Fibroblast of gingiva (primary cell): ENCODE results near the gene CLRN3.

Experiments used
- DNase-seq: peaks from one replicate; pipeline ENCODE4 v3.0.0-alpha.2; 2011; ENCODE audit warnings: low read depth

CLRN3 gene

GRCh38 chr10:127899766-127900387 is 7.1 kb upstream of the CLRN3 start:
- DNase-seq, result no peak

- DNase-seq, result no peak
Measured at GRCh38 chr10:127897177-127897576, 4.4 kb upstream of the CLRN3 start.

- DNase-seq, result no peak
Measured at GRCh38 chr10:127896590-127896989, 3.8 kb upstream of the CLRN3 start.

- no peak for DNase-seq
Measured at GRCh38 chr10:127894146-127894545, 1.4 kb upstream of the CLRN3 start.

GRCh38 chr10:127890832-127891334 is 1.9 kb downstream of the CLRN3 start:
- no peak for DNase-seq

- DNase-seq, result no peak
Measured at GRCh38 chr10:127890216-127890615, 2.5 kb downstream of the CLRN3 start.

GRCh38 chr10:127889605-127890195 is 3.0 kb downstream of the CLRN3 start:
- DNase-seq, result peak; percentile 31

GRCh38 chr10:127888521-127889312 is 4.0 kb downstream of the CLRN3 start:
- DNase-seq, result no peak

GRCh38 chr10:127887541-127888415 is 5.0 kb downstream of the CLRN3 start:
- no peak for DNase-seq

GRCh38 chr10:127886371-127887051 is 6.2 kb downstream of the CLRN3 start:
- no peak for DNase-seq

- no peak for DNase-seq
Measured at GRCh38 chr10:127884501-127884900, 8.2 kb downstream of the CLRN3 start.

- no peak for DNase-seq
Measured at GRCh38 chr10:127883516-127883915, 9.2 kb downstream of the CLRN3 start.

- no peak for DNase-seq
Measured at GRCh38 chr10:127882801-127883459, 9.8 kb downstream of the CLRN3 start.

- DNase-seq, result no peak
Measured at GRCh38 chr10:127882391-127882790, 10.3 kb downstream of the CLRN3 start.

- no peak for DNase-seq
Measured at GRCh38 chr10:127881262-127881661, 11.5 kb downstream of the CLRN3 start.

GRCh38 chr10:127880557-127880956 is 12.2 kb downstream of the CLRN3 start:
- no peak for DNase-seq

- DNase-seq, result no peak
Measured at GRCh38 chr10:127878475-127879055, 14.2 kb downstream of the CLRN3 start.

- DNase-seq, result no peak
Measured at GRCh38 chr10:127877699-127878098, 15.0 kb downstream of the CLRN3 start.

- DNase-seq, result no peak
Measured at GRCh38 chr10:127877116-127877515, 15.6 kb downstream of the CLRN3 start.

- no peak for DNase-seq
Measured at GRCh38 chr10:127875916-127876315, 16.8 kb downstream of the CLRN3 start.

GRCh38 chr10:127875449-127875765 is 17.3 kb downstream of the CLRN3 start:
- DNase-seq, result no peak
